T follicular helper cell (primary cell): Measurements from ENCODE around the gene TMEM244.
"Not testable (repeated sequence)": the region's sequence is repeated elsewhere in the genome, so short reads cannot be mapped to it uniquely, and the experiment has no call there.

ENCODE experiments used
- DNase-seq: peaks from one replicate; pipeline ENCODE4 v3.0.0-alpha.2; 2020; ENCODE audit warnings: low read depth

TMEM244 gene

GRCh38 chr6:129807141-129807540 lies 54.0 kb downstream of the TMEM244 start:
- DNase-seq = not testable (repeated sequence)

- not testable (repeated sequence) for DNase-seq
Measured at GRCh38 chr6:129802920-129803319, 58.2 kb downstream of the TMEM244 start.

- DNase-seq = no peak
Measured at GRCh38 chr6:129801909-129802308, 59.2 kb downstream of the TMEM244 start.

- no peak for DNase-seq
Measured at GRCh38 chr6:129795261-129795660, 65.9 kb downstream of the TMEM244 start.

- no peak for DNase-seq
Measured at GRCh38 chr6:129793447-129793846, 67.7 kb downstream of the TMEM244 start.

GRCh38 chr6:129792049-129792448 lies 69.1 kb downstream of the TMEM244 start:
- DNase-seq = no peak

- no peak for DNase-seq
Measured at GRCh38 chr6:129790785-129791184, 70.3 kb downstream of the TMEM244 start.

GRCh38 chr6:129789974-129790373 lies 71.1 kb downstream of the TMEM244 start:
- no peak for DNase-seq

- no peak for DNase-seq
Measured at GRCh38 chr6:129787816-129788215, 73.3 kb downstream of the TMEM244 start.

GRCh38 chr6:129786548-129786947 lies 74.6 kb downstream of the TMEM244 start:
- no peak for DNase-seq

GRCh38 chr6:129785756-129786135 lies 75.4 kb downstream of the TMEM244 start:
- DNase-seq = no peak

- no peak for DNase-seq
Measured at GRCh38 chr6:129785047-129785755, 75.9 kb downstream of the TMEM244 start.
